ENCODE data around the gene VPS52.

The VPS52 gene

GRCh38 chr6:33217681-33218080 lies 54.0 kb downstream of the VPS52 start:
- no peak for DNase-seq (ENCODE audit: low spot score)
- Histone ChIP-seq H3K27ac (no peak overlapping the region), H3K4me3 (no peak overlapping the region)
- TF ChIP-seq CTCF (IDR thresholded peaks at IDR 0.05) = no peak

GRCh38 chr6:33217246-33217645 lies 54.4 kb downstream of the VPS52 start:
- Histone ChIP-seq H3K4me3 (no peak overlapping the region), H3K27ac (no peak overlapping the region)
- no peak for TF ChIP-seq CTCF (IDR thresholded peaks at IDR 0.05)
- no peak for DNase-seq (ENCODE audit: low spot score)

DNA sequence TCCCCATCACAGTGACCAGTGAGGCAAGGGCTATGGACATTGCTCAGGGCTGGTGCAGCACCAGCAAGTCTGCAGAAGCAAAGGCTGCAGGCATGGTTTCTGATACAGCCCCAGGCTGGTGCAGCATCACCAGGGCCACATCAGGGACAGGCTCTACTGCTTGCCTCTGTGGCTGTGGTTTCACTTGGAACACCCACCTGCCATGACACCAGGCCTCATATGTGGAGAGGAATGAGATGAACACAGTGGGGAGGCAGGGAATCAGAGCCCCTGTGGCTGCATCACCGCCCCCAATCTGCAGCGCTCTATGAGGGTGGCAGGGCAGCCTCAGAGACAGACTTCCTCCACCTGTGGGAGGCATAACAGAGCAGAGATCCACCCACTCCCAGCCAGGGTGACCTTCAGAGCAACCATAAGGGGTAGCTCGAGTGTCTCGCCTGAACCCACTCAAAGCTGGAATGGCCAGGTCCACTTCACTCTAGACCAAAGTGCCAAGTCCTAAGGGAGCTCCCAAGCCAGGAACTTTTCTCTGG lies 55.5 kb downstream of the VPS52 start:
- Histone ChIP-seq H3K4me3 (no peak overlapping the region), H3K27ac (no peak overlapping the region)
- no peak for TF ChIP-seq CTCF (IDR thresholded peaks at IDR 0.05)
- DNase-seq (ENCODE audit: low spot score) = no peak

- no peak for TF ChIP-seq CTCF (IDR thresholded peaks at IDR 0.05)
- DNase-seq (ENCODE audit: low spot score) = no peak
- Histone ChIP-seq H3K4me3 (no peak overlapping the region), H3K27ac (no peak overlapping the region)
Observed at GRCh38 chr6:33215271-33216116, 56.2 kb downstream of the VPS52 start.

- no peak for DNase-seq (ENCODE audit: low spot score)
- no peak for TF ChIP-seq CTCF (IDR thresholded peaks at IDR 0.05)
- peak overlapping the region in 1 of 2 donors; percentile 45 for H3K27ac ChIP-seq
- peak overlapping the region; percentile 65 for H3K4me3 ChIP-seq
Observed at GRCh38 chr6:33213989-33214335, 57.7 kb downstream of the VPS52 start.

GRCh38 chr6:33213166-33213988 lies 58.3 kb downstream of the VPS52 start:
- DNase-seq (ENCODE audit: low spot score) = no peak
- peak overlapping the region in 1 of 2 donors; percentile 45 for H3K27ac ChIP-seq
- H3K4me3 ChIP-seq = peak overlapping the region; percentile 65
- TF ChIP-seq CTCF (IDR thresholded peaks at IDR 0.05) = no peak

All from coronary artery (tissue), 2 donors.